ENCODE results near the gene PLB1. TPM values are rescaled to one million over a fixed set of nuclear protein-coding genes. Genes with fewer than 3 reads are reported as not detected.

PLB1 gene
- total and polyA plus RNA-seq, 2 experiments from 2014 or later = 0.06 to 0.21 TPM

GRCh38 chr2:28640260-28640907 is 144.5 kb downstream of the PLB1 start:
- no peaks in the 10 kb centered on the region for H3K4me1 ChIP-seq (ENCODE audit: insufficient read depth)

More at GRCh38 chr2:28640260-28640907, 144.5 kb downstream of the PLB1 start:
- Mint-ChIP-seq H3K27me3 (ENCODE audit: insufficient read depth, low read depth, poor library complexity) (peaks cover 3% of the 10 kb centered on the region), H3K27ac (no peak overlapping the region), H3K36me3 (ENCODE audit: low read depth) (no peaks in the 10 kb centered on the region), H3K4me3 (no peak overlapping the region), H3K9me3 (no peaks in the 10 kb centered on the region), H3K4me1 (peaks cover 15% of the 10 kb centered on the region; the same call in 2 of the 3 replicates)
- no peaks in the 10 kb centered on the region for H3K9me2 ChIP-seq (ENCODE audit: insufficient read depth)
- H3F3A ChIP-seq (replicated peaks; ENCODE audit: low read depth) = no peaks in the 10 kb centered on the region
- no peaks in the 10 kb centered on the region for H3K36me3 ChIP-seq (ENCODE audit: insufficient read depth)
- no peak overlapping the region for H3K27ac ChIP-seq (ENCODE audit: low read depth)
- ATAC-seq (no peak), DNase-seq (ENCODE audit: low spot score) (no peak)
- H3K4me3 ChIP-seq = no peak overlapping the region
- H3K79me2 ChIP-seq (replicated peaks; ENCODE audit: insufficient read depth) = no peaks in the 10 kb centered on the region
- no peak overlapping the region for H2AFZ ChIP-seq
- no peaks in the 10 kb centered on the region for H3K27me3 ChIP-seq (ENCODE audit: insufficient read depth)
- TF ChIP-seq EZH2phosphoT487 (IDR thresholded peaks at IDR 0.05; ENCODE audit: unreplicated experiment) (no peak), CREB1 (CRISPR knock-in tag; IDR thresholded peaks at IDR 0.05; ENCODE audit: low read depth) (no peak), STAT1 (IDR thresholded peaks at IDR 0.05; ENCODE audit: unreplicated experiment) (no peak), ZNF114 (CRISPR knock-in tag; IDR thresholded peaks at IDR 0.05) (no peak), JUNB (IDR thresholded peaks at IDR 0.05; ENCODE audit: unreplicated experiment) (no peak), NANOG (IDR thresholded peaks at IDR 0.05; ENCODE audit: borderline replicate concordance) (no peak), CTCF (conservative IDR thresholded peaks at IDR 0.05; ENCODE audit: low read depth in 2 of 2) (no peak), EZH2 (IDR thresholded peaks at IDR 0.05; ENCODE audit: low read depth, unreplicated experiment) (no peak), POLR2AphosphoS5 (IDR thresholded peaks at IDR 0.05; ENCODE audit: low read depth) (no peak), ETS1 (IDR thresholded peaks at IDR 0.05) (no peak)
- TF ChIP-seq, protein P1, sequence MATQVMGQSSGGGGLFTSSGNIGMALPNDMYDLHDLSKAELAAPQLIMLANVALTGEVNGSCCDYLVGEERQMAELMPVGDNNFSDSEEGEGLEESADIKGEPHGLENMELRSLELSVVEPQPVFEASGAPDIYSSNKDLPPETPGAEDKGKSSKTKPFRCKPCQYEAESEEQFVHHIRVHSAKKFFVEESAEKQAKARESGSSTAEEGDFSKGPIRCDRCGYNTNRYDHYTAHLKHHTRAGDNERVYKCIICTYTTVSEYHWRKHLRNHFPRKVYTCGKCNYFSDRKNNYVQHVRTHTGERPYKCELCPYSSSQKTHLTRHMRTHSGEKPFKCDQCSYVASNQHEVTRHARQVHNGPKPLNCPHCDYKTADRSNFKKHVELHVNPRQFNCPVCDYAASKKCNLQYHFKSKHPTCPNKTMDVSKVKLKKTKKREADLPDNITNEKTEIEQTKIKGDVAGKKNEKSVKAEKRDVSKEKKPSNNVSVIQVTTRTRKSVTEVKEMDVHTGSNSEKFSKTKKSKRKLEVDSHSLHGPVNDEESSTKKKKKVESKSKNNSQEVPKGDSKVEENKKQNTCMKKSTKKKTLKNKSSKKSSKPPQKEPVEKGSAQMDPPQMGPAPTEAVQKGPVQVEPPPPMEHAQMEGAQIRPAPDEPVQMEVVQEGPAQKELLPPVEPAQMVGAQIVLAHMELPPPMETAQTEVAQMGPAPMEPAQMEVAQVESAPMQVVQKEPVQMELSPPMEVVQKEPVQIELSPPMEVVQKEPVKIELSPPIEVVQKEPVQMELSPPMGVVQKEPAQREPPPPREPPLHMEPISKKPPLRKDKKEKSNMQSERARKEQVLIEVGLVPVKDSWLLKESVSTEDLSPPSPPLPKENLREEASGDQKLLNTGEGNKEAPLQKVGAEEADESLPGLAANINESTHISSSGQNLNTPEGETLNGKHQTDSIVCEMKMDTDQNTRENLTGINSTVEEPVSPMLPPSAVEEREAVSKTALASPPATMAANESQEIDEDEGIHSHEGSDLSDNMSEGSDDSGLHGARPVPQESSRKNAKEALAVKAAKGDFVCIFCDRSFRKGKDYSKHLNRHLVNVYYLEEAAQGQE (IDR thresholded peaks at IDR 0.05; ENCODE audit: unreplicated experiment) = no peak
- TF ChIP-seq, protein P2, sequence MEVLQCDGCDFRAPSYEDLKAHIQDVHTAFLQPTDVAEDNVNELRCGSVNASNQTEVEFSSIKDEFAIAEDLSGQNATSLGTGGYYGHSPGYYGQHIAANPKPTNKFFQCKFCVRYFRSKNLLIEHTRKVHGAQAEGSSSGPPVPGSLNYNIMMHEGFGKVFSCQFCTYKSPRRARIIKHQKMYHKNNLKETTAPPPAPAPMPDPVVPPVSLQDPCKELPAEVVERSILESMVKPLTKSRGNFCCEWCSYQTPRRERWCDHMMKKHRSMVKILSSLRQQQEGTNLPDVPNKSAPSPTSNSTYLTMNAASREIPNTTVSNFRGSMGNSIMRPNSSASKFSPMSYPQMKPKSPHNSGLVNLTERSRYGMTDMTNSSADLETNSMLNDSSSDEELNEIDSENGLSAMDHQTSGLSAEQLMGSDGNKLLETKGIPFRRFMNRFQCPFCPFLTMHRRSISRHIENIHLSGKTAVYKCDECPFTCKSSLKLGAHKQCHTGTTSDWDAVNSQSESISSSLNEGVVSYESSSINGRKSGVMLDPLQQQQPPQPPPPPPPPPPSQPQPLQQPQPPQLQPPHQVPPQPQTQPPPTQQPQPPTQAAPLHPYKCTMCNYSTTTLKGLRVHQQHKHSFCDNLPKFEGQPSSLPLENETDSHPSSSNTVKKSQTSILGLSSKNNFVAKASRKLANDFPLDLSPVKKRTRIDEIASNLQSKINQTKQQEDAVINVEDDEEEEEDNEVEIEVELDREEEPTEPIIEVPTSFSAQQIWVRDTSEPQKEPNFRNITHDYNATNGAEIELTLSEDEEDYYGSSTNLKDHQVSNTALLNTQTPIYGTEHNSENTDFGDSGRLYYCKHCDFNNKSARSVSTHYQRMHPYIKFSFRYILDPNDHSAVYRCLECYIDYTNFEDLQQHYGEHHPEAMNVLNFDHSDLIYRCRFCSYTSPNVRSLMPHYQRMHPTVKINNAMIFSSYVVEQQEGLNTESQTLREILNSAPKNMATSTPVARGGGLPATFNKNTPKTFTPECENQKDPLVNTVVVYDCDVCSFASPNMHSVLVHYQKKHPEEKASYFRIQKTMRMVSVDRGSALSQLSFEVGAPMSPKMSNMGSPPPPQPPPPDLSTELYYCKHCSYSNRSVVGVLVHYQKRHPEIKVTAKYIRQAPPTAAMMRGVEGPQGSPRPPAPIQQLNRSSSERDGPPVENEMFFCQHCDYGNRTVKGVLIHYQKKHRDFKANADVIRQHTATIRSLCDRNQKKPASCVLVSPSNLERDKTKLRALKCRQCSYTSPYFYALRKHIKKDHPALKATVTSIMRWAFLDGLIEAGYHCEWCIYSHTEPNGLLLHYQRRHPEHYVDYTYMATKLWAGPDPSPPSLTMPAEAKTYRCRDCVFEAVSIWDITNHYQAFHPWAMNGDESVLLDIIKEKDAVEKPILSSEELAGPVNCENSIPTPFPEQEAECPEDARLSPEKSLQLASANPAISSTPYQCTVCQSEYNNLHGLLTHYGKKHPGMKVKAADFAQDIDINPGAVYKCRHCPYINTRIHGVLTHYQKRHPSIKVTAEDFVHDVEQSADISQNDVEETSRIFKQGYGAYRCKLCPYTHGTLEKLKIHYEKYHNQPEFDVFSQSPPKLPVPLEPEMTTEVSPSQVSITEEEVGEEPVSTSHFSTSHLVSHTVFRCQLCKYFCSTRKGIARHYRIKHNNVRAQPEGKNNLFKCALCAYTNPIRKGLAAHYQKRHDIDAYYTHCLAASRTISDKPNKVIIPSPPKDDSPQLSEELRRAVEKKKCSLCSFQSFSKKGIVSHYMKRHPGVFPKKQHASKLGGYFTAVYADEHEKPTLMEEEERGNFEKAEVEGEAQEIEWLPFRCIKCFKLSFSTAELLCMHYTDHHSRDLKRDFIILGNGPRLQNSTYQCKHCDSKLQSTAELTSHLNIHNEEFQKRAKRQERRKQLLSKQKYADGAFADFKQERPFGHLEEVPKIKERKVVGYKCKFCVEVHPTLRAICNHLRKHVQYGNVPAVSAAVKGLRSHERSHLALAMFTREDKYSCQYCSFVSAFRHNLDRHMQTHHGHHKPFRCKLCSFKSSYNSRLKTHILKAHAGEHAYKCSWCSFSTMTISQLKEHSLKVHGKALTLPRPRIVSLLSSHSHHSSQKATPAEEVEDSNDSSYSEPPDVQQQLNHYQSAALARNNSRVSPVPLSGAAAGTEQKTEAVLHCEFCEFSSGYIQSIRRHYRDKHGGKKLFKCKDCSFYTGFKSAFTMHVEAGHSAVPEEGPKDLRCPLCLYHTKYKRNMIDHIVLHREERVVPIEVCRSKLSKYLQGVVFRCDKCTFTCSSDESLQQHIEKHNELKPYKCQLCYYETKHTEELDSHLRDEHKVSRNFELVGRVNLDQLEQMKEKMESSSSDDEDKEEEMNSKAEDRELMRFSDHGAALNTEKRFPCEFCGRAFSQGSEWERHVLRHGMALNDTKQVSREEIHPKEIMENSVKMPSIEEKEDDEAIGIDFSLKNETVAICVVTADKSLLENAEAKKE (CRISPR knock-in tag; IDR thresholded peaks at IDR 0.05) = no peak
- H3K4me2 ChIP-seq = no peak overlapping the region
- H4K20me1 ChIP-seq (replicated peaks; ENCODE audit: insufficient read depth) = no peaks in the 10 kb centered on the region
